HepG2 (cell line): Measurements from ENCODE around the gene CPLANE2. TPM values are rescaled to one million over a fixed set of nuclear protein-coding genes. Genes with fewer than 3 reads are reported as not detected.

Experiments
- ARHGAP35 ChIP-seq: sonication (generic); formaldehyde crosslinking; IDR thresholded peaks from 2 replicates; pipeline ENCODE4 v1.9.0; 2022; ENCODE audit warnings: mild to moderate bottlenecking, inconsistent platforms, moderate library complexity, missing genetic modification reagents, borderline replicate concordance
- KLF9 ChIP-seq: IDR thresholded peaks from 2 replicates; pipeline ENCODE4 v1.6.1; 2016; ENCODE audit warnings: low read depth
- MIER3 ChIP-seq: IDR thresholded peaks from 2 replicates; pipeline ENCODE4 v1.6.1; 2016; ENCODE audit warnings: missing compliant biosample characterization, borderline replicate concordance
- MYC ChIP-seq: sonication (generic); formaldehyde crosslinking; IDR thresholded peaks from 2 replicates; pipeline ENCODE4 v1.9.0; 2021; ENCODE audit warnings: missing genetic modification reagents, borderline replicate concordance
- PLRG1 ChIP-seq: fragments of 450-650 bp; conservative IDR thresholded peaks from 2 replicates; pipeline ENCODE4 v1.6.1; 2016
- TCF12 ChIP-seq, 2 experiments: fragments of 450-650 bp in 1 of 2; sonication (generic) in 1 of 2; formaldehyde crosslinking in 1 of 2; IDR thresholded peaks; 2 replicates each; pipeline versions ENCODE4 v1.6.1 to v1.8.0; 2017 to 2022; ENCODE audit warnings: antibody characterized with exemption in 1 of 2, mild to moderate bottlenecking in 1 of 2, missing genetic modification reagents in 1 of 2, moderate library complexity in 1 of 2
- ZNF329 ChIP-seq: sonication (generic); formaldehyde crosslinking; IDR thresholded peaks from 2 replicates; pipeline ENCODE4 v1.9.0; 2021; ENCODE audit warnings: low read depth, mild to moderate bottlenecking, missing genetic modification reagents
- ZNF441 ChIP-seq: sonication (generic); formaldehyde crosslinking; IDR thresholded peaks from 2 replicates; pipeline ENCODE4 v1.7.0; 2021; ENCODE audit warnings: missing genetic modification reagents, borderline replicate concordance
- polyA plus RNA-seq, 8 experiments: library from polyadenylated mRNA; depleted of rRNA in 3 of 8; stranded (reverse) in 7 of 8; unstranded in 1 of 8; fragments of >200 nt; fragmentation: Illumina TruSeq in 4 of 8; extraction: Trizol in 4 of 8; gene quantifications; 2 replicates each; pipeline versions ENCODE4 v1.2.1 to v1.2.3, GENCODE V29; 2011 to 2016; ENCODE audit warnings: low read depth in 4 of 8, missing spikeins in 1 of 8, mixed read lengths in 1 of 8; ENCODE audit not compliant: insufficient read depth in 1 of 8
- total RNA-seq, 5 experiments: library from RNA; depleted of rRNA; stranded (reverse); fragments of >200 nt; fragmentation: Illumina TruSeq; extraction: Trizol; gene quantifications; 2 replicates each; pipeline ENCODE4 v1.2.3, GENCODE V29; 2016; ENCODE audit warnings: low read depth in 1 of 5
- TF ChIP-seq, protein P1 (sequence below), 2 experiments: sonication (generic) in 1 of 2; formaldehyde crosslinking in 1 of 2; IDR thresholded peaks; 2 replicates each; pipeline versions ENCODE4 v1.5.1 to v1.6.1; 2011 to 2020; ENCODE audit warnings: borderline replicate concordance in 1 of 2, low read depth in 1 of 2, low read length in 1 of 2, mild to moderate bottlenecking in 1 of 2, missing genetic modification reagents in 1 of 2, moderate library complexity in 1 of 2
- TF ChIP-seq, protein P2 (sequence below): sonication (generic); formaldehyde crosslinking; IDR thresholded peaks from 2 replicates; pipeline ENCODE4 v1.4.0; 2020; ENCODE audit warnings: missing genetic modification reagents, borderline replicate concordance
- TF ChIP-seq, protein P3 (sequence below): sonication (generic); formaldehyde crosslinking; IDR thresholded peaks from 2 replicates; pipeline ENCODE4 v1.9.0; 2021; ENCODE audit warnings: missing genetic modification reagents, borderline replicate concordance
- TF ChIP-seq, protein P4 (sequence below), 2 experiments: sonication (generic) in 1 of 2; formaldehyde crosslinking in 1 of 2; IDR thresholded peaks; 2 replicates each; pipeline versions ENCODE4 v1.4.0 to v1.6.1; 2016 to 2020; ENCODE audit warnings: borderline replicate concordance in 1 of 2, low read depth in 1 of 2, mild to moderate bottlenecking in 1 of 2, missing genetic modification reagents in 1 of 2

The CPLANE2 gene
- total and polyA plus RNA-seq, 2 of the 13 experiments (the other 11 are each of a cell fraction or from before 2014, with no cell fraction given): 0.29 to 1.6 TPM

DNA sequence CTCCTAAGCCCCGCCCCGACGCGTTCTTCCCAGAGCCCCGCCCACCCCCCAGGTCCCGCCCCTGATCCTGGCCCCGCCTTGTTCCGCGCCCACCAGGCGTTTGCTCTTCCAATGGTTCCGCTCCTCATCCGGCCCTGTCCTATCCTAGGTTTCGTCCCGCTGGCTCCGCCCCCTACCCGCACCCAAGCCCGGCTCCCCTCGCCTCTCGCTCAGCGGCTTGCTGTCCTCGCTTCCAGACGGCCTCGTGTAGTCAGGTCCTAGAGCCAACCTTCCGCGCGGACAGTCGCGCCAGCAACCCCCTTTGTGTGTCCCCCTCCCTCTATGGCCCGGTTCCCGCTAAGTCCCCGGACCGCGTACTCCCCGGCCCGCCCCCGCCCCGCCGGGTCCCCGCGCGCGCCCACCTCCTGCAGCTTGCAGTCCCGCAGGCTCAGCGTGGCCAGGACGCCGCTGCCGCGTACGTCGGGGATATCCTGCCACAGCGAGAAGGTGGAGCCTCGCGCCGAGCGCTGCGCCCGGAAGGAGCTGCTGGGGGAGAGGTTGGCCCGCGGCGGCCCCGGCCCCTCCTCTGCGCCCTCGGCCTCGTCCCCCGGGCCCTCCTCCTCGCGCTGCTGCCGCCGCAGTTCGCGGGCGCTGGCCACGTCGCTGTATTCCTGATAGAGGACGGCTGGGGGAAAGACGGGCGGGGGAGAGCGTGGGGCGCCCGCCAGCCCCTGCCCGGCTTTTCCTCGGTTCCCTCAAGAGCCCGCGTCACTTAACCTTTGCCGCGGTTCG lies 30.3 kb downstream of the CPLANE2 start (continued):
- TF ChIP-seq MYC: peak; percentile 82
- TF ChIP-seq ZNF441 (CRISPR knock-in tag): no peak
- no peak for TF ChIP-seq PLRG1
- TF ChIP-seq, protein P1, sequence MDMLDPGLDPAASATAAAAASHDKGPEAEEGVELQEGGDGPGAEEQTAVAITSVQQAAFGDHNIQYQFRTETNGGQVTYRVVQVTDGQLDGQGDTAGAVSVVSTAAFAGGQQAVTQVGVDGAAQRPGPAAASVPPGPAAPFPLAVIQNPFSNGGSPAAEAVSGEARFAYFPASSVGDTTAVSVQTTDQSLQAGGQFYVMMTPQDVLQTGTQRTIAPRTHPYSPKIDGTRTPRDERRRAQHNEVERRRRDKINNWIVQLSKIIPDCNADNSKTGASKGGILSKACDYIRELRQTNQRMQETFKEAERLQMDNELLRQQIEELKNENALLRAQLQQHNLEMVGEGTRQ (IDR thresholded peaks at IDR 0.05; ENCODE audit: low read depth, low read length): no peak
- TF ChIP-seq, protein P1 (CRISPR knock-in tag; IDR thresholded peaks at IDR 0.05; ENCODE audit: borderline replicate concordance): no peak
- TF ChIP-seq ARHGAP35 (CRISPR knock-in tag): peak; percentile 79; the same call in 1 of the 2 replicates
- no peak for TF ChIP-seq TCF12 (IDR thresholded peaks at IDR 0.05)
- TF ChIP-seq TCF12 (CRISPR knock-in tag; IDR thresholded peaks at IDR 0.05): 0 out of 2 replicates have a peak, but pooled peaks have one; percentile 23
- TF ChIP-seq ZNF329 (CRISPR knock-in tag): 0 out of 2 replicates have a peak, but pooled peaks have one; percentile 62
- TF ChIP-seq, protein P2, sequence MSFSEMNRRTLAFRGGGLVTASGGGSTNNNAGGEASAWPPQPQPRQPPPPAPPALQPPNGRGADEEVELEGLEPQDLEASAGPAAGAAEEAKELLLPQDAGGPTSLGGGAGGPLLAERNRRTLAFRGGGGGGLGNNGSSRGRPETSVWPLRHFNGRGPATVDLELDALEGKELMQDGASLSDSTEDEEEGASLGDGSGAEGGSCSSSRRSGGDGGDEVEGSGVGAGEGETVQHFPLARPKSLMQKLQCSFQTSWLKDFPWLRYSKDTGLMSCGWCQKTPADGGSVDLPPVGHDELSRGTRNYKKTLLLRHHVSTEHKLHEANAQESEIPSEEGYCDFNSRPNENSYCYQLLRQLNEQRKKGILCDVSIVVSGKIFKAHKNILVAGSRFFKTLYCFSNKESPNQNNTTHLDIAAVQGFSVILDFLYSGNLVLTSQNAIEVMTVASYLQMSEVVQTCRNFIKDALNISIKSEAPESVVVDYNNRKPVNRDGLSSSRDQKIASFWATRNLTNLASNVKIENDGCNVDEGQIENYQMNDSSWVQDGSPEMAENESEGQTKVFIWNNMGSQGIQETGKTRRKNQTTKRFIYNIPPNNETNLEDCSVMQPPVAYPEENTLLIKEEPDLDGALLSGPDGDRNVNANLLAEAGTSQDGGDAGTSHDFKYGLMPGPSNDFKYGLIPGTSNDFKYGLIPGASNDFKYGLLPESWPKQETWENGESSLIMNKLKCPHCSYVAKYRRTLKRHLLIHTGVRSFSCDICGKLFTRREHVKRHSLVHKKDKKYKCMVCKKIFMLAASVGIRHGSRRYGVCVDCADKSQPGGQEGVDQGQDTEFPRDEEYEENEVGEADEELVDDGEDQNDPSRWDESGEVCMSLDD (CRISPR knock-in tag): no peak
- TF ChIP-seq, protein P3, sequence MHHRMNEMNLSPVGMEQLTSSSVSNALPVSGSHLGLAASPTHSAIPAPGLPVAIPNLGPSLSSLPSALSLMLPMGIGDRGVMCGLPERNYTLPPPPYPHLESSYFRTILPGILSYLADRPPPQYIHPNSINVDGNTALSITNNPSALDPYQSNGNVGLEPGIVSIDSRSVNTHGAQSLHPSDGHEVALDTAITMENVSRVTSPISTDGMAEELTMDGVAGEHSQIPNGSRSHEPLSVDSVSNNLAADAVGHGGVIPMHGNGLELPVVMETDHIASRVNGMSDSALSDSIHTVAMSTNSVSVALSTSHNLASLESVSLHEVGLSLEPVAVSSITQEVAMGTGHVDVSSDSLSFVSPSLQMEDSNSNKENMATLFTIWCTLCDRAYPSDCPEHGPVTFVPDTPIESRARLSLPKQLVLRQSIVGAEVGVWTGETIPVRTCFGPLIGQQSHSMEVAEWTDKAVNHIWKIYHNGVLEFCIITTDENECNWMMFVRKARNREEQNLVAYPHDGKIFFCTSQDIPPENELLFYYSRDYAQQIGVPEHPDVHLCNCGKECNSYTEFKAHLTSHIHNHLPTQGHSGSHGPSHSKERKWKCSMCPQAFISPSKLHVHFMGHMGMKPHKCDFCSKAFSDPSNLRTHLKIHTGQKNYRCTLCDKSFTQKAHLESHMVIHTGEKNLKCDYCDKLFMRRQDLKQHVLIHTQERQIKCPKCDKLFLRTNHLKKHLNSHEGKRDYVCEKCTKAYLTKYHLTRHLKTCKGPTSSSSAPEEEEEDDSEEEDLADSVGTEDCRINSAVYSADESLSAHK (CRISPR knock-in tag): no peak
- TF ChIP-seq, protein P4, sequence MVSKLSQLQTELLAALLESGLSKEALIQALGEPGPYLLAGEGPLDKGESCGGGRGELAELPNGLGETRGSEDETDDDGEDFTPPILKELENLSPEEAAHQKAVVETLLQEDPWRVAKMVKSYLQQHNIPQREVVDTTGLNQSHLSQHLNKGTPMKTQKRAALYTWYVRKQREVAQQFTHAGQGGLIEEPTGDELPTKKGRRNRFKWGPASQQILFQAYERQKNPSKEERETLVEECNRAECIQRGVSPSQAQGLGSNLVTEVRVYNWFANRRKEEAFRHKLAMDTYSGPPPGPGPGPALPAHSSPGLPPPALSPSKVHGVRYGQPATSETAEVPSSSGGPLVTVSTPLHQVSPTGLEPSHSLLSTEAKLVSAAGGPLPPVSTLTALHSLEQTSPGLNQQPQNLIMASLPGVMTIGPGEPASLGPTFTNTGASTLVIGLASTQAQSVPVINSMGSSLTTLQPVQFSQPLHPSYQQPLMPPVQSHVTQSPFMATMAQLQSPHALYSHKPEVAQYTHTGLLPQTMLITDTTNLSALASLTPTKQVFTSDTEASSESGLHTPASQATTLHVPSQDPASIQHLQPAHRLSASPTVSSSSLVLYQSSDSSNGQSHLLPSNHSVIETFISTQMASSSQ (IDR thresholded peaks at IDR 0.05; ENCODE audit: low read depth): no peak
- TF ChIP-seq, protein P4 (CRISPR knock-in tag; IDR thresholded peaks at IDR 0.05; ENCODE audit: borderline replicate concordance): no peak
- TF ChIP-seq KLF9 (CRISPR knock-in tag): no peak
- TF ChIP-seq MIER3 (CRISPR knock-in tag): 0 out of 2 replicates have a peak, but pooled peaks have one; percentile 14
